Activated naive CD8-positive, alpha-beta T cell treated with anti-CD3 and anti-CD28 coated beads, Interleukin-2, amount 50 U/mL, for 24 hours (primary cell): ENCODE data around the gene AJUBA.
"Not testable (repeated sequence)": the region's sequence is repeated elsewhere in the genome, so short reads cannot be mapped to it uniquely, and the experiment has no call there.

Source experiments
- ATAC-seq: fragments of 150-1000 bp; cut with Tn5 transposase; one replicate; pipeline ENCODE4 v1.10.0; 2021
- DNase-seq: peaks from one replicate; pipeline ENCODE4 v3.0.0; 2021
- H3K27ac Mint-ChIP-seq: one replicate; pipeline ENCODE4 v1.8.0; 2021; ENCODE audit warnings: mild to moderate bottlenecking, mixed read lengths
- H3K27me3 Mint-ChIP-seq: one replicate; pipeline ENCODE4 v1.8.0; 2021; ENCODE audit warnings: mixed read lengths
- H3K36me3 Mint-ChIP-seq: one replicate; pipeline ENCODE4 v1.8.0; 2021; ENCODE audit warnings: low read depth, mixed read lengths
- H3K4me1 Mint-ChIP-seq: one replicate; pipeline ENCODE4 v1.8.0; 2021; ENCODE audit warnings: mixed read lengths
- H3K4me3 Mint-ChIP-seq: one replicate; pipeline ENCODE4 v1.8.0; 2021; ENCODE audit warnings: mild to moderate bottlenecking, moderate library complexity, mixed read lengths
- H3K9me3 Mint-ChIP-seq: one replicate; pipeline ENCODE4 v1.8.0; 2021; ENCODE audit warnings: mixed read lengths

Gene AJUBA

GRCh38 chr14:23013749-23014054 is 31.4 kb upstream of the AJUBA start:
- not testable (repeated sequence) for H3K36me3 Mint-ChIP-seq, H3K27me3 Mint-ChIP-seq, H3K4me3 Mint-ChIP-seq, DNase-seq, H3K9me3 Mint-ChIP-seq, ATAC-seq, H3K27ac Mint-ChIP-seq
- H3K4me1 Mint-ChIP-seq: peaks cover 21% of the 10 kb centered on the region

- H3K27ac Mint-ChIP-seq: no peak overlapping the region
- no peak overlapping the region for H3K4me3 Mint-ChIP-seq
- DNase-seq (no peak), ATAC-seq (no peak)
- H3K36me3 Mint-ChIP-seq: no peaks in the 10 kb centered on the region
- no peaks in the 10 kb centered on the region for H3K9me3 Mint-ChIP-seq
- no peaks in the 10 kb centered on the region for H3K27me3 Mint-ChIP-seq
- H3K4me1 Mint-ChIP-seq: peaks cover 26% of the 10 kb centered on the region
These were observed 30.9 kb upstream of the AJUBA start for GRCh38 chr14:23013054-23013748.

GRCh38 chr14:23009939-23010726 is 27.8 kb upstream of the AJUBA start, which contains the start of gene C14orf93:
C14orf93 (minus strand) TSS chr14:23010143; CDS start chr14:22999023, 11,120 bp downstream.
- H3K4me3 Mint-ChIP-seq: peak within 1 kb of the TSS; percentile 95
- H3K9me3 Mint-ChIP-seq: no peaks in the 10 kb centered on the region
- DNase-seq: peak; percentile 87
- H3K36me3 Mint-ChIP-seq: no peaks in the 10 kb centered on the region
- no peaks in the 10 kb centered on the region for H3K27me3 Mint-ChIP-seq
- H3K27ac Mint-ChIP-seq: peak within 1 kb of the TSS; percentile 95
- peaks cover 45% of the 10 kb centered on the region for H3K4me1 Mint-ChIP-seq
- ATAC-seq: no peak

- peaks cover 45% of the 10 kb centered on the region for H3K4me1 Mint-ChIP-seq
- H3K27ac Mint-ChIP-seq: peak overlapping the region; percentile 95
- no peak for DNase-seq
- no peak for ATAC-seq
- H3K36me3 Mint-ChIP-seq: no peaks in the 10 kb centered on the region
- no peaks in the 10 kb centered on the region for H3K27me3 Mint-ChIP-seq
- H3K9me3 Mint-ChIP-seq: no peaks in the 10 kb centered on the region
- H3K4me3 Mint-ChIP-seq: peak overlapping the region; percentile 95
These were observed 27.2 kb upstream of the AJUBA start for GRCh38 chr14:23009483-23009938.

GRCh38 chr14:23008831-23009230 is 26.5 kb upstream of the AJUBA start:
- peak overlapping the region; percentile 95 for H3K4me3 Mint-ChIP-seq
- ATAC-seq: no peak
- H3K9me3 Mint-ChIP-seq: no peaks in the 10 kb centered on the region
- no peak for DNase-seq
- H3K27ac Mint-ChIP-seq: peak overlapping the region; percentile 50
- no peaks in the 10 kb centered on the region for H3K36me3 Mint-ChIP-seq
- H3K27me3 Mint-ChIP-seq: no peaks in the 10 kb centered on the region
- H3K4me1 Mint-ChIP-seq: peaks cover 45% of the 10 kb centered on the region

- Mint-ChIP-seq H3K27ac (peak overlapping the region; percentile 99), H3K4me3 (peak overlapping the region; percentile 96), H3K27me3 (no peaks in the 10 kb centered on the region), H3K4me1 (peaks cover 45% of the 10 kb centered on the region), H3K9me3 (no peaks in the 10 kb centered on the region), H3K36me3 (no peaks in the 10 kb centered on the region)
- ATAC-seq (peak; percentile 99), DNase-seq (peak; percentile 94)
These were observed 24.4 kb upstream of the AJUBA start for GRCh38 chr14:23006544-23007419.

GRCh38 chr14:23006188-23006534 is 23.8 kb upstream of the AJUBA start:
- no peak for DNase-seq
- Mint-ChIP-seq H3K9me3 (no peaks in the 10 kb centered on the region), H3K36me3 (no peaks in the 10 kb centered on the region), H3K27ac (peak overlapping the region; percentile 99), H3K27me3 (no peaks in the 10 kb centered on the region), H3K4me1 (peaks cover 42% of the 10 kb centered on the region), H3K4me3 (peak overlapping the region; percentile 96)
- no peak for ATAC-seq

- Mint-ChIP-seq H3K36me3 (no peaks in the 10 kb centered on the region), H3K27me3 (no peaks in the 10 kb centered on the region), H3K4me1 (peaks cover 43% of the 10 kb centered on the region), H3K4me3 (peak overlapping the region; percentile 96), H3K9me3 (no peaks in the 10 kb centered on the region), H3K27ac (peak overlapping the region; percentile 99)
- no peak for ATAC-seq
- no peak for DNase-seq
These were observed 23.3 kb upstream of the AJUBA start for GRCh38 chr14:23005451-23006187.

- not testable (repeated sequence) for H3K9me3 Mint-ChIP-seq, H3K27me3 Mint-ChIP-seq, H3K27ac Mint-ChIP-seq, H3K36me3 Mint-ChIP-seq, ATAC-seq, H3K4me3 Mint-ChIP-seq, DNase-seq
- peaks cover 33% of the 10 kb centered on the region for H3K4me1 Mint-ChIP-seq
These were observed 21.9 kb upstream of the AJUBA start for GRCh38 chr14:23004274-23004673.

- DNase-seq: no peak
- Mint-ChIP-seq H3K4me3 (no peak overlapping the region), H3K36me3 (no peaks in the 10 kb centered on the region), H3K4me1 (peaks cover 18% of the 10 kb centered on the region), H3K27me3 (no peaks in the 10 kb centered on the region), H3K27ac (no peak overlapping the region), H3K9me3 (no peaks in the 10 kb centered on the region)
- ATAC-seq: no peak
These were observed 20.2 kb upstream of the AJUBA start for GRCh38 chr14:23002592-23002991.

- peaks cover 3% of the 10 kb centered on the region for H3K4me1 Mint-ChIP-seq
These were observed 18.5 kb upstream of the AJUBA start for GRCh38 chr14:23000860-23001259.

GRCh38 chr14:22998329-22999012 is 16.1 kb upstream of the AJUBA start:
- no peak overlapping the region for H3K4me3 Mint-ChIP-seq
- H3K9me3 Mint-ChIP-seq: no peaks in the 10 kb centered on the region
- peaks cover 2% of the 10 kb centered on the region for H3K4me1 Mint-ChIP-seq
- DNase-seq: no peak
- ATAC-seq: no peak
- no peaks in the 10 kb centered on the region for H3K36me3 Mint-ChIP-seq
- H3K27ac Mint-ChIP-seq: no peak overlapping the region
- H3K27me3 Mint-ChIP-seq: no peaks in the 10 kb centered on the region

More at GRCh38 chr14:23000860-23001259, 18.5 kb upstream of the AJUBA start:
- no peaks in the 10 kb centered on the region for H3K27me3 Mint-ChIP-seq
- no peak for DNase-seq
- no peaks in the 10 kb centered on the region for H3K9me3 Mint-ChIP-seq
- ATAC-seq: no peak
- no peak overlapping the region for H3K27ac Mint-ChIP-seq
- no peak overlapping the region for H3K4me3 Mint-ChIP-seq
- no peaks in the 10 kb centered on the region for H3K36me3 Mint-ChIP-seq

- H3K4me1 Mint-ChIP-seq: peaks cover 2% of the 10 kb centered on the region
- H3K9me3 Mint-ChIP-seq: no peaks in the 10 kb centered on the region
- no peaks in the 10 kb centered on the region for H3K27me3 Mint-ChIP-seq
- H3K36me3 Mint-ChIP-seq: no peaks in the 10 kb centered on the region
- H3K27ac Mint-ChIP-seq: no peak overlapping the region
- no peak for DNase-seq
- no peak for ATAC-seq
- H3K4me3 Mint-ChIP-seq: no peak overlapping the region
These were observed 15.4 kb upstream of the AJUBA start for GRCh38 chr14:22997676-22998323.
